ENCODE measurements around the gene MRGPRF.

Gene MRGPRF

GRCh38 chr11:69048694-69049489 is 35.8 kb upstream of the MRGPRF start, which contains the start of gene TPCN2:
TPCN2 (plus strand) TSS chr11:69048932; CDS start chr11:69048998, 66 bp downstream.
- TF ChIP-seq CTCF (IDR thresholded peaks at IDR 0.05; ENCODE audit: extremely low read depth, missing control alignments), result no peak

GRCh38 chr11:69048031-69048693 is 35.1 kb upstream of the MRGPRF start:
- TF ChIP-seq CTCF (IDR thresholded peaks at IDR 0.05; ENCODE audit: extremely low read depth, missing control alignments), result no peak
- no peak for DNase-seq (ENCODE audit: low spot score)

More at GRCh38 chr11:69048694-69049489, 35.8 kb upstream of the MRGPRF start, which contains the start of gene TPCN2:
- DNase-seq (ENCODE audit: low spot score), result peak; percentile 99

- DNase-seq (ENCODE audit: low spot score), result no peak
- peak; percentile 48 for TF ChIP-seq CTCF (IDR thresholded peaks at IDR 0.05; ENCODE audit: extremely low read depth, missing control alignments)
These were observed 31.3 kb upstream of the MRGPRF start for GRCh38 chr11:69044111-69045013.

GRCh38 chr11:69041516-69041915 is 28.5 kb upstream of the MRGPRF start:
- no peak for DNase-seq (ENCODE audit: low spot score)
- no peak for TF ChIP-seq CTCF (IDR thresholded peaks at IDR 0.05; ENCODE audit: extremely low read depth, missing control alignments)

GRCh38 chr11:69040581-69041260 is 27.7 kb upstream of the MRGPRF start:
- no peak for DNase-seq (ENCODE audit: low spot score)
- TF ChIP-seq CTCF (IDR thresholded peaks at IDR 0.05; ENCODE audit: extremely low read depth, missing control alignments), result no peak

GRCh38 chr11:69040051-69040450 is 27.0 kb upstream of the MRGPRF start:
- no peak for TF ChIP-seq CTCF (IDR thresholded peaks at IDR 0.05; ENCODE audit: extremely low read depth, missing control alignments)
- DNase-seq (ENCODE audit: low spot score), result no peak

Measured in GM20000 (cell line).